RWPE1 (cell line): ENCODE data around the gene HBEGF.

Experiments used
- CTCF ChIA-PET: fragments of 350-600 bp; sonication (Branson Sonifier 250); formaldehyde crosslinking; extraction: SDS; loops from one replicate; lab custom pipeline; 2021; lab: Yijun Ruan, JAX
- POLR2A ChIA-PET: fragments of 400-600 bp; formaldehyde crosslinking; extraction: SDS; loops from one replicate; lab custom pipeline; 2020; ENCODE audit warnings: antibody characterized with exemption; ENCODE audit not compliant: low non-redundant PET; lab: Yijun Ruan, JAX
- DNase-seq: peaks from one replicate; pipeline ENCODE4 v3.0.0; 2012; ENCODE audit warnings: low spot score
- H3K27ac ChIP-seq: fragments of 450-650 bp; 2 replicates; pipeline ENCODE4 v1.5.1; 2017
- CTCF ChIP-seq: fragments of 450-650 bp; conservative IDR thresholded peaks from 2 replicates; pipeline ENCODE4 v1.5.1; 2017; ENCODE audit warnings: low read depth, mild to moderate bottlenecking

HBEGF gene

GRCh38 chr5:140382866-140383265 is 36.5 kb upstream of the HBEGF start:
- ChIA-PET POLR2A (no interaction called here), CTCF (no interaction called here)
- no peak for TF ChIP-seq CTCF
- H3K27ac ChIP-seq, result no peak overlapping the region
- no peak for DNase-seq

- TF ChIP-seq CTCF, result no peak
- DNase-seq, result no peak
- ChIA-PET POLR2A (no interaction called here), CTCF (interaction anchor here (0.6 to 2.0 kb wide), 2 partner anchors 9 to 34 kb away, joined by 5 to 10 read pairs; no protein-coding TSS in a partner anchor)
- H3K27ac ChIP-seq, result no peak overlapping the region
These were observed 35.6 kb upstream of the HBEGF start for GRCh38 chr5:140381972-140382371.

GRCh38 chr5:140381351-140381750 is 34.9 kb upstream of the HBEGF start:
- no peak for TF ChIP-seq CTCF
- POLR2A ChIA-PET, result no interaction called here

GRCh38 chr5:140372971-140373487 is 26.6 kb upstream of the HBEGF start:
- peak; percentile 96 for TF ChIP-seq CTCF
- no peak overlapping the region for H3K27ac ChIP-seq
- ChIA-PET POLR2A (interaction anchor here (0.9 kb wide), 1 partner anchor 318 kb away, joined by 4 read pairs; no protein-coding TSS in a partner anchor), CTCF (interaction anchor here (0.6 to 3.3 kb wide), 18 partner anchors 9 to 319 kb away, joined by 3 to 19 read pairs (median 6); partner anchors contain the start of genes ANKHD1, HARS2 and SLC4A9)
- DNase-seq, result peak; percentile 84

More at GRCh38 chr5:140381351-140381750, 34.9 kb upstream of the HBEGF start:
- CTCF ChIA-PET, result interaction anchor here (0.7 to 2.0 kb wide), 3 partner anchors 9 to 18 kb away, joined by 3 to 10 read pairs (median 4); no protein-coding TSS in a partner anchor
- no peak for DNase-seq
- no peak overlapping the region for H3K27ac ChIP-seq

- H3K27ac ChIP-seq, result no peak overlapping the region
- POLR2A ChIA-PET, result no interaction called here
- CTCF ChIA-PET, result interaction anchor here (0.6 to 3.3 kb wide), 11 partner anchors 9 to 166 kb away, joined by 3 to 15 read pairs (median 6); partner anchors contain the start of gene SLC4A9
- no peak for DNase-seq
- TF ChIP-seq CTCF, result no peak
These were observed 25.2 kb upstream of the HBEGF start for GRCh38 chr5:140371356-140372151.

- no peak overlapping the region for H3K27ac ChIP-seq
- no peak for TF ChIP-seq CTCF
- ChIA-PET CTCF (interaction anchor here (0.7 to 1.7 kb wide), 5 partner anchors 9 to 413 kb away, joined by 3 to 7 read pairs (median 3); no protein-coding TSS in a partner anchor), POLR2A (no interaction called here)
- no peak for DNase-seq
These were observed 21.0 kb upstream of the HBEGF start for GRCh38 chr5:140367256-140368013.
